GM12878 (cell line): ENCODE measurements around the gene SLC1A2.

Experiments used
- CEBPB ChIP-seq, 2 experiments: fragments of 150-350 bp in 1 of 2; IDR thresholded peaks; 2 replicates each; pipeline ENCODE4 v1.6.1; 2012 to 2014; ENCODE audit warnings: low read depth in 2 of 2, low read length in 2 of 2, borderline replicate concordance in 1 of 2, inconsistent platforms in 1 of 2
- CHD4 ChIP-seq: fragments of 200-600 bp; sonication (generic); IDR thresholded peaks from 2 replicates; pipeline ENCODE4 v1.6.1; 2016; ENCODE audit warnings: mild to moderate bottlenecking
- CREB1 ChIP-seq: IDR thresholded peaks from 2 replicates; pipeline ENCODE4 v1.6.1; 2012; ENCODE audit warnings: low read depth, mild to moderate bottlenecking, inconsistent platforms
- CTCF ChIP-seq, 3 experiments: IDR thresholded peaks in 2 of 3; conservative IDR thresholded peaks in 1 of 3; 2 replicates each; pipeline ENCODE4 v1.5.1; 2011; ENCODE audit warnings: low read depth in 3 of 3, low read length in 3 of 3, mild to moderate bottlenecking in 3 of 3, control low read depth in 2 of 3, moderate library complexity in 2 of 3, inconsistent platforms in 1 of 3, mixed read lengths in 1 of 3; ENCODE audit not compliant: control insufficient read depth in 2 of 3, insufficient read depth in 1 of 3; ENCODE audit errors: extremely low read depth in 1 of 3
- ETV6 ChIP-seq, 2 experiments: fragments of 450-650 bp in 1 of 2; IDR thresholded peaks in 1 of 2; conservative IDR thresholded peaks in 1 of 2; 2 replicates each; pipeline ENCODE4 v1.6.1; 2014; ENCODE audit warnings: antibody characterized with exemption in 1 of 2, borderline replicate concordance in 1 of 2, low read depth in 1 of 2, mild to moderate bottlenecking in 1 of 2, moderate library complexity in 1 of 2
- EZH2 ChIP-seq: IDR thresholded peaks from 2 replicates; pipeline ENCODE4 v1.6.1; 2012; ENCODE audit warnings: low read depth, mild to moderate bottlenecking, control low read depth, inconsistent platforms, low read length, borderline replicate concordance; ENCODE audit not compliant: control insufficient read depth
- HDAC2 ChIP-seq: fragments of 200-600 bp; sonication (generic); IDR thresholded peaks from 2 replicates; pipeline ENCODE4 v1.6.1; 2017
- KDM1A ChIP-seq: fragments of 200-600 bp; sonication (generic); IDR thresholded peaks from 2 replicates; pipeline ENCODE4 v1.6.1; 2016; ENCODE audit warnings: borderline replicate concordance
- RCOR1 ChIP-seq: conservative IDR thresholded peaks from 2 replicates; pipeline ENCODE4 v1.6.1; 2012; ENCODE audit warnings: low read depth, low read length, improper control_type of control experiment
- SREBF2 ChIP-seq: IDR thresholded peaks from 2 replicates; pipeline ENCODE4 v1.6.1; 2012; ENCODE audit warnings: mild to moderate bottlenecking, low read length
- ZBTB33 ChIP-seq: fragments of 450-650 bp; IDR thresholded peaks from 2 replicates; pipeline ENCODE4 v1.6.1; 2017; ENCODE audit warnings: mild to moderate bottlenecking
- ZNF274 ChIP-seq: IDR thresholded peaks from one replicate; pipeline ENCODE4 v1.8.0; 2011; ENCODE audit not compliant: insufficient read length, insufficient read depth

GRCh38 chr11:35335226-35335625 is 84.1 kb downstream of the SLC1A2 start:
- TF ChIP-seq SREBF2 = no peak
- TF ChIP-seq CTCF (IDR thresholded peaks at IDR 0.05 in 2 of 3, conservative IDR thresholded peaks at IDR 0.05 in 1 of 3; ENCODE audit: control insufficient read depth in 2 of 3, extremely low read depth in 1 of 3, insufficient read depth in 1 of 3, low read depth in 3 of 3, low read length in 3 of 3) = no peak
- TF ChIP-seq CREB1 = no peak
- TF ChIP-seq EZH2 = no peak
- TF ChIP-seq ZNF274 = no peak
- TF ChIP-seq HDAC2 = no peak
- TF ChIP-seq CEBPB (IDR thresholded peaks at IDR 0.05; ENCODE audit: borderline replicate concordance in 1 of 2, low read depth in 2 of 2, low read length in 2 of 2) = no peak
- TF ChIP-seq ZBTB33 = no peak
- TF ChIP-seq ETV6 (conservative IDR thresholded peaks at IDR 0.05 in 1 of 2, IDR thresholded peaks at IDR 0.05 in 1 of 2; ENCODE audit: borderline replicate concordance in 1 of 2, low read depth in 1 of 2) = no peak
- TF ChIP-seq CHD4 = no peak
- no peak for TF ChIP-seq KDM1A
- TF ChIP-seq RCOR1 = no peak
